Prostate gland (tissue), 2 donors: ENCODE results near the gene SYNPR.

ENCODE experiments used
- POLR2AphosphoS5 ChIP-seq: sonication (generic); formaldehyde crosslinking; IDR thresholded peaks from one replicate; pipeline ENCODE4 v1.6.1; 2017; ENCODE audit warnings: antibody characterized with exemption
- TF ChIP-seq, protein P1 (sequence below), 4 experiments: fragments of 200-600 bp in 2 of 4; fragments of 450-650 bp in 2 of 4; sonication (generic) in 2 of 4; IDR thresholded peaks; 1 replicate in 3 of 4; 2 replicates in 1 of 4; pipeline ENCODE4 v1.5.1; 2016 to 2019; ENCODE audit warnings: antibody characterized with exemption in 4 of 4, mild to moderate bottlenecking in 2 of 4, moderate library complexity in 2 of 4

- no peak for TF ChIP-seq POLR2AphosphoS5
- TF ChIP-seq, protein P1, sequence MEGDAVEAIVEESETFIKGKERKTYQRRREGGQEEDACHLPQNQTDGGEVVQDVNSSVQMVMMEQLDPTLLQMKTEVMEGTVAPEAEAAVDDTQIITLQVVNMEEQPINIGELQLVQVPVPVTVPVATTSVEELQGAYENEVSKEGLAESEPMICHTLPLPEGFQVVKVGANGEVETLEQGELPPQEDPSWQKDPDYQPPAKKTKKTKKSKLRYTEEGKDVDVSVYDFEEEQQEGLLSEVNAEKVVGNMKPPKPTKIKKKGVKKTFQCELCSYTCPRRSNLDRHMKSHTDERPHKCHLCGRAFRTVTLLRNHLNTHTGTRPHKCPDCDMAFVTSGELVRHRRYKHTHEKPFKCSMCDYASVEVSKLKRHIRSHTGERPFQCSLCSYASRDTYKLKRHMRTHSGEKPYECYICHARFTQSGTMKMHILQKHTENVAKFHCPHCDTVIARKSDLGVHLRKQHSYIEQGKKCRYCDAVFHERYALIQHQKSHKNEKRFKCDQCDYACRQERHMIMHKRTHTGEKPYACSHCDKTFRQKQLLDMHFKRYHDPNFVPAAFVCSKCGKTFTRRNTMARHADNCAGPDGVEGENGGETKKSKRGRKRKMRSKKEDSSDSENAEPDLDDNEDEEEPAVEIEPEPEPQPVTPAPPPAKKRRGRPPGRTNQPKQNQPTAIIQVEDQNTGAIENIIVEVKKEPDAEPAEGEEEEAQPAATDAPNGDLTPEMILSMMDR (IDR thresholded peaks at IDR 0.05): no peak
These were observed 250.4 kb downstream of the SYNPR start for GRCh38 chr3:63528325-63529000.
